GM23338 (cell line): ENCODE measurements around the gene FRMD3. TPM values are rescaled to one million over a fixed set of nuclear protein-coding genes. Genes with fewer than 3 reads are reported as not detected.

Experiments used
- ATAC-seq: fragments of 200-7000 bp; cut with Tn5 transposase; 3 replicates; pipeline ENCODE4 v1.9.1; 2020
- DNase-seq: peaks from one replicate; pipeline ENCODE4 v3.0.0-alpha.2; 2015; ENCODE audit warnings: low spot score
- H2AFZ ChIP-seq: fragments of 200-600 bp; sonication (generic); 2 replicates; pipeline ENCODE4 v1.8.0; 2016; ENCODE audit warnings: antibody characterized with exemption, mild to moderate bottlenecking, moderate library complexity
- H3F3A ChIP-seq: fragments of 200-600 bp; sonication (generic); replicated peaks from 2 replicates; pipeline ENCODE4 v1.8.0; 2017; ENCODE audit warnings: antibody characterized with exemption, mixed run types, low read depth
- H3K27ac ChIP-seq: fragments of 200-600 bp; sonication (generic); 2 replicates; pipeline ENCODE4 v1.6.1; 2016; ENCODE audit warnings: low read depth
- H3K27me3 ChIP-seq: fragments of 200-600 bp; sonication (generic); 2 replicates; pipeline ENCODE4 v1.8.0; 2016; ENCODE audit warnings: mild to moderate bottlenecking, mixed run types, moderate library complexity; ENCODE audit not compliant: insufficient read depth
- H3K36me3 ChIP-seq: fragments of 200-600 bp; sonication (generic); 2 replicates; pipeline ENCODE4 v1.8.0; 2016; ENCODE audit warnings: mild to moderate bottlenecking; ENCODE audit not compliant: insufficient read depth
- H3K4me1 ChIP-seq: fragments of 200-600 bp; sonication (generic); 2 replicates; pipeline ENCODE4 v1.8.0; 2016; ENCODE audit warnings: mild to moderate bottlenecking, moderate library complexity; ENCODE audit not compliant: insufficient read depth
- H3K4me2 ChIP-seq: fragments of 200-600 bp; sonication (generic); 2 replicates; pipeline ENCODE4 v1.7.1; 2017; ENCODE audit warnings: mixed run types
- H3K4me3 ChIP-seq: fragments of 200-600 bp; sonication (generic); 2 replicates; pipeline ENCODE4 v1.6.1; 2016; ENCODE audit warnings: mixed run types
- H3K79me2 ChIP-seq: fragments of 200-600 bp; sonication (generic); replicated peaks from 2 replicates; pipeline ENCODE4 v1.8.0; 2017; ENCODE audit warnings: mild to moderate bottlenecking; ENCODE audit not compliant: insufficient read depth
- H3K9me2 ChIP-seq: fragments of 200-600 bp; sonication (generic); 2 replicates; pipeline ENCODE4 v1.8.0; 2017; ENCODE audit not compliant: insufficient read depth
- H4K20me1 ChIP-seq: fragments of 200-600 bp; sonication (generic); replicated peaks from 2 replicates; pipeline ENCODE4 v1.8.0; 2017; ENCODE audit warnings: mild to moderate bottlenecking; ENCODE audit not compliant: insufficient read depth
- H3K27ac Mint-ChIP-seq: 2 replicates; pipeline ENCODE4 v1.8.0; 2020; ENCODE audit warnings: inconsistent platforms, mild to moderate bottlenecking, moderate library complexity, mixed read lengths
- H3K27me3 Mint-ChIP-seq: 3 replicates; pipeline ENCODE4 v1.8.0; 2022; ENCODE audit warnings: low read depth, mild to moderate bottlenecking, moderate library complexity, mixed read lengths, inconsistent platforms; ENCODE audit not compliant: insufficient read depth, poor library complexity
- H3K36me3 Mint-ChIP-seq: 3 replicates; pipeline ENCODE4 v1.8.0; 2021; ENCODE audit warnings: low read depth, mild to moderate bottlenecking, inconsistent platforms, moderate library complexity, mixed read lengths
- H3K4me1 Mint-ChIP-seq: 3 replicates; pipeline ENCODE4 v1.8.0; 2020; ENCODE audit warnings: mild to moderate bottlenecking, inconsistent platforms, mixed read lengths
- H3K4me3 Mint-ChIP-seq: 3 replicates; pipeline ENCODE4 v1.8.0; 2021; ENCODE audit warnings: moderate library complexity, mild to moderate bottlenecking, inconsistent platforms, mixed read lengths
- H3K9me3 Mint-ChIP-seq: 3 replicates; pipeline ENCODE4 v1.8.0; 2020; ENCODE audit warnings: moderate library complexity, mild to moderate bottlenecking, inconsistent platforms, mixed read lengths
- EZH2 ChIP-seq: fragments of 200-600 bp; sonication (generic); IDR thresholded peaks from one replicate; pipeline ENCODE4 v1.8.0; 2017; ENCODE audit warnings: antibody characterized with exemption, mild to moderate bottlenecking, low read depth; ENCODE audit not compliant: unreplicated experiment
- EZH2phosphoT487 ChIP-seq: fragments of 200-600 bp; sonication (generic); IDR thresholded peaks from one replicate; pipeline ENCODE4 v1.8.1; 2018; ENCODE audit warnings: antibody characterized with exemption; ENCODE audit not compliant: unreplicated experiment
- JUNB ChIP-seq: IDR thresholded peaks from one replicate; pipeline ENCODE4 v1.6.1; 2016; ENCODE audit warnings: antibody characterized with exemption; ENCODE audit not compliant: unreplicated experiment
- NANOG ChIP-seq: IDR thresholded peaks from 2 replicates; pipeline ENCODE4 v1.6.1; 2016; ENCODE audit warnings: antibody characterized with exemption, borderline replicate concordance
- REST ChIP-seq: IDR thresholded peaks from one replicate; pipeline ENCODE4 v1.6.1; 2018; ENCODE audit warnings: antibody characterized with exemption; ENCODE audit not compliant: unreplicated experiment
- ZNF331 ChIP-seq: fragments of 250-450 bp; sonication (Bioruptor Pico); IDR thresholded peaks from 2 replicates; pipeline ENCODE4 v1.5.0; 2020; ENCODE audit warnings: low read depth, mild to moderate bottlenecking, moderate library complexity
- polyA plus RNA-seq: library from polyadenylated mRNA; unstranded; fragments of >200 nt; fragmentation: Nextera tagmentation; extraction: Ambion mirVana; gene quantifications from 2 replicates; pipeline ENCODE4 v1.2.1, GENCODE V29; 2016
- total RNA-seq: library from RNA; depleted of rRNA; stranded (reverse); fragments of >200 nt; shearing (Covaris generic); gene quantifications from 2 replicates; pipeline ENCODE4 v1.2.3, GENCODE V29; 2014
- TF ChIP-seq, protein P1 (sequence below), 2 experiments: fragments of 200-600 bp in 1 of 2; sonication (generic) in 1 of 2; conservative IDR thresholded peaks; 2 replicates each; pipeline versions ENCODE4 v1.5.1 to v1.6.1; 2016 to 2017; ENCODE audit warnings: antibody characterized with exemption in 2 of 2, low read depth in 2 of 2, mild to moderate bottlenecking in 2 of 2, moderate library complexity in 1 of 2
- TF ChIP-seq, protein P2 (sequence below): IDR thresholded peaks from 2 replicates; pipeline ENCODE4 v1.6.1; 2016; ENCODE audit warnings: antibody characterized with exemption
- TF ChIP-seq, protein P3 (sequence below): fragments of 250-450 bp; sonication (Bioruptor Pico); IDR thresholded peaks from 2 replicates; pipeline ENCODE4 v1.5.0; 2020; ENCODE audit warnings: mild to moderate bottlenecking, moderate library complexity

FRMD3 gene
- total and polyA plus RNA-seq, 2 experiments from 2014 or later = 0.47 to 1.2 TPM

DNA sequence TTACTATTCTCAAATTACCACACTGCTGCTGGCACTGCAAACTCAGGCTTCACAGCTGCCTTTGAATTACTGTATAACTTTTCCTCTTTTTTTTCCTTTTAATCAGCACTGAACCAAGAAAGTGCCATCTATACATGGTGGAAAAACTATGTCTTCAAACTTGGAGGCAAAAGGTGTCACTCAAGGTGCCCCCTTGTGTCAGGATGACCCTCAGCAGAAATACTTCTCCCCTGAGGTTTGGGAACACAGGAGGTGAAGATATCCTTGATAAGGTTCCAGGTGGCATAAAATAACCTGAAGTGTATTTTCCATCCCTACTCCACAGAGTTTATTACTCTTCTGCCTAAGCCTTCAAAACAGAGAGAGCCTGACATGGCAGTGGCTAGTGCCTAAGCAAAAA, 14.5 kb downstream of the FRMD3 start:
- no peak for ATAC-seq
- DNase-seq = no peak
- Histone ChIP-seq H4K20me1 (no peaks in the 10 kb centered on the region), H3K27me3 (no peaks in the 10 kb centered on the region), H3K9me2 (no peaks in the 10 kb centered on the region), H3K27ac (no peak overlapping the region), H3K4me1 (no peaks in the 10 kb centered on the region; the same call in 1 of the 2 replicates), H3K4me3 (no peak overlapping the region), H2AFZ (no peak overlapping the region), H3F3A (no peaks in the 10 kb centered on the region), H3K36me3 (no peaks in the 10 kb centered on the region), H3K79me2 (no peaks in the 10 kb centered on the region), H3K4me2 (no peak overlapping the region)
- Mint-ChIP-seq H3K27me3 (peaks cover 1% of the 10 kb centered on the region), H3K9me3 (peaks cover 6% of the 10 kb centered on the region; the same call in 1 of the 3 replicates), H3K4me3 (no peak overlapping the region), H3K36me3 (no peaks in the 10 kb centered on the region), H3K27ac (no peak overlapping the region), H3K4me1 (peaks cover 16% of the 10 kb centered on the region)
- TF ChIP-seq, protein P1, sequence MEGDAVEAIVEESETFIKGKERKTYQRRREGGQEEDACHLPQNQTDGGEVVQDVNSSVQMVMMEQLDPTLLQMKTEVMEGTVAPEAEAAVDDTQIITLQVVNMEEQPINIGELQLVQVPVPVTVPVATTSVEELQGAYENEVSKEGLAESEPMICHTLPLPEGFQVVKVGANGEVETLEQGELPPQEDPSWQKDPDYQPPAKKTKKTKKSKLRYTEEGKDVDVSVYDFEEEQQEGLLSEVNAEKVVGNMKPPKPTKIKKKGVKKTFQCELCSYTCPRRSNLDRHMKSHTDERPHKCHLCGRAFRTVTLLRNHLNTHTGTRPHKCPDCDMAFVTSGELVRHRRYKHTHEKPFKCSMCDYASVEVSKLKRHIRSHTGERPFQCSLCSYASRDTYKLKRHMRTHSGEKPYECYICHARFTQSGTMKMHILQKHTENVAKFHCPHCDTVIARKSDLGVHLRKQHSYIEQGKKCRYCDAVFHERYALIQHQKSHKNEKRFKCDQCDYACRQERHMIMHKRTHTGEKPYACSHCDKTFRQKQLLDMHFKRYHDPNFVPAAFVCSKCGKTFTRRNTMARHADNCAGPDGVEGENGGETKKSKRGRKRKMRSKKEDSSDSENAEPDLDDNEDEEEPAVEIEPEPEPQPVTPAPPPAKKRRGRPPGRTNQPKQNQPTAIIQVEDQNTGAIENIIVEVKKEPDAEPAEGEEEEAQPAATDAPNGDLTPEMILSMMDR (conservative IDR thresholded peaks at IDR 0.05; ENCODE audit: low read depth in 2 of 2) = peak; percentile 25 to 50; a peak in 2 of 4 replicates
- no peak for TF ChIP-seq REST

DNA sequence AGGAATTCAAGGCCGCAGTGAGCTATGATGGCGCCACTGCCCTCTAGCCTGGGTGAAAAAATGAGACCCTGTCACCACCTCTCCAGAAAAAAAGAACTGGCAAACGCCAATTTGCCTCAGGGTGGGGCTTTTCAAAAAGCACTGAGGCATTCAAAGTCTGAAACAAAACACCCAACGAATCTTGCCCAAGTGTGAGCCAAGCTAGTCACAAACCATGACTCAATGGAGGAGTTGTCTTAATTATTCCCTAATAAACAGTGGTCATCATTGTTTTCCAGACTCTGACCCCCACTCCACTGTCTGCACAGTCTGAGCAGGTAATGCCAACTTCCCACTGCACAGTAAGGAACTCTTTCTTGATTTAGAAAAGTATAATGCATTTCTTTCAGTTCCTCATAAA, 16.8 kb downstream of the FRMD3 start:
- DNase-seq = no peak
- H3K27me3 Mint-ChIP-seq = peaks cover 1% of the 10 kb centered on the region
- TF ChIP-seq, protein P2, sequence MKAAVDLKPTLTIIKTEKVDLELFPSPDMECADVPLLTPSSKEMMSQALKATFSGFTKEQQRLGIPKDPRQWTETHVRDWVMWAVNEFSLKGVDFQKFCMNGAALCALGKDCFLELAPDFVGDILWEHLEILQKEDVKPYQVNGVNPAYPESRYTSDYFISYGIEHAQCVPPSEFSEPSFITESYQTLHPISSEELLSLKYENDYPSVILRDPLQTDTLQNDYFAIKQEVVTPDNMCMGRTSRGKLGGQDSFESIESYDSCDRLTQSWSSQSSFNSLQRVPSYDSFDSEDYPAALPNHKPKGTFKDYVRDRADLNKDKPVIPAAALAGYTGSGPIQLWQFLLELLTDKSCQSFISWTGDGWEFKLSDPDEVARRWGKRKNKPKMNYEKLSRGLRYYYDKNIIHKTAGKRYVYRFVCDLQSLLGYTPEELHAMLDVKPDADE = no peak
- TF ChIP-seq NANOG (no peak), EZH2phosphoT487 (no peak), ZNF331 (CRISPR knock-in tag) (no peak), JUNB (no peak), EZH2 (no peak)
- TF ChIP-seq, protein P3, sequence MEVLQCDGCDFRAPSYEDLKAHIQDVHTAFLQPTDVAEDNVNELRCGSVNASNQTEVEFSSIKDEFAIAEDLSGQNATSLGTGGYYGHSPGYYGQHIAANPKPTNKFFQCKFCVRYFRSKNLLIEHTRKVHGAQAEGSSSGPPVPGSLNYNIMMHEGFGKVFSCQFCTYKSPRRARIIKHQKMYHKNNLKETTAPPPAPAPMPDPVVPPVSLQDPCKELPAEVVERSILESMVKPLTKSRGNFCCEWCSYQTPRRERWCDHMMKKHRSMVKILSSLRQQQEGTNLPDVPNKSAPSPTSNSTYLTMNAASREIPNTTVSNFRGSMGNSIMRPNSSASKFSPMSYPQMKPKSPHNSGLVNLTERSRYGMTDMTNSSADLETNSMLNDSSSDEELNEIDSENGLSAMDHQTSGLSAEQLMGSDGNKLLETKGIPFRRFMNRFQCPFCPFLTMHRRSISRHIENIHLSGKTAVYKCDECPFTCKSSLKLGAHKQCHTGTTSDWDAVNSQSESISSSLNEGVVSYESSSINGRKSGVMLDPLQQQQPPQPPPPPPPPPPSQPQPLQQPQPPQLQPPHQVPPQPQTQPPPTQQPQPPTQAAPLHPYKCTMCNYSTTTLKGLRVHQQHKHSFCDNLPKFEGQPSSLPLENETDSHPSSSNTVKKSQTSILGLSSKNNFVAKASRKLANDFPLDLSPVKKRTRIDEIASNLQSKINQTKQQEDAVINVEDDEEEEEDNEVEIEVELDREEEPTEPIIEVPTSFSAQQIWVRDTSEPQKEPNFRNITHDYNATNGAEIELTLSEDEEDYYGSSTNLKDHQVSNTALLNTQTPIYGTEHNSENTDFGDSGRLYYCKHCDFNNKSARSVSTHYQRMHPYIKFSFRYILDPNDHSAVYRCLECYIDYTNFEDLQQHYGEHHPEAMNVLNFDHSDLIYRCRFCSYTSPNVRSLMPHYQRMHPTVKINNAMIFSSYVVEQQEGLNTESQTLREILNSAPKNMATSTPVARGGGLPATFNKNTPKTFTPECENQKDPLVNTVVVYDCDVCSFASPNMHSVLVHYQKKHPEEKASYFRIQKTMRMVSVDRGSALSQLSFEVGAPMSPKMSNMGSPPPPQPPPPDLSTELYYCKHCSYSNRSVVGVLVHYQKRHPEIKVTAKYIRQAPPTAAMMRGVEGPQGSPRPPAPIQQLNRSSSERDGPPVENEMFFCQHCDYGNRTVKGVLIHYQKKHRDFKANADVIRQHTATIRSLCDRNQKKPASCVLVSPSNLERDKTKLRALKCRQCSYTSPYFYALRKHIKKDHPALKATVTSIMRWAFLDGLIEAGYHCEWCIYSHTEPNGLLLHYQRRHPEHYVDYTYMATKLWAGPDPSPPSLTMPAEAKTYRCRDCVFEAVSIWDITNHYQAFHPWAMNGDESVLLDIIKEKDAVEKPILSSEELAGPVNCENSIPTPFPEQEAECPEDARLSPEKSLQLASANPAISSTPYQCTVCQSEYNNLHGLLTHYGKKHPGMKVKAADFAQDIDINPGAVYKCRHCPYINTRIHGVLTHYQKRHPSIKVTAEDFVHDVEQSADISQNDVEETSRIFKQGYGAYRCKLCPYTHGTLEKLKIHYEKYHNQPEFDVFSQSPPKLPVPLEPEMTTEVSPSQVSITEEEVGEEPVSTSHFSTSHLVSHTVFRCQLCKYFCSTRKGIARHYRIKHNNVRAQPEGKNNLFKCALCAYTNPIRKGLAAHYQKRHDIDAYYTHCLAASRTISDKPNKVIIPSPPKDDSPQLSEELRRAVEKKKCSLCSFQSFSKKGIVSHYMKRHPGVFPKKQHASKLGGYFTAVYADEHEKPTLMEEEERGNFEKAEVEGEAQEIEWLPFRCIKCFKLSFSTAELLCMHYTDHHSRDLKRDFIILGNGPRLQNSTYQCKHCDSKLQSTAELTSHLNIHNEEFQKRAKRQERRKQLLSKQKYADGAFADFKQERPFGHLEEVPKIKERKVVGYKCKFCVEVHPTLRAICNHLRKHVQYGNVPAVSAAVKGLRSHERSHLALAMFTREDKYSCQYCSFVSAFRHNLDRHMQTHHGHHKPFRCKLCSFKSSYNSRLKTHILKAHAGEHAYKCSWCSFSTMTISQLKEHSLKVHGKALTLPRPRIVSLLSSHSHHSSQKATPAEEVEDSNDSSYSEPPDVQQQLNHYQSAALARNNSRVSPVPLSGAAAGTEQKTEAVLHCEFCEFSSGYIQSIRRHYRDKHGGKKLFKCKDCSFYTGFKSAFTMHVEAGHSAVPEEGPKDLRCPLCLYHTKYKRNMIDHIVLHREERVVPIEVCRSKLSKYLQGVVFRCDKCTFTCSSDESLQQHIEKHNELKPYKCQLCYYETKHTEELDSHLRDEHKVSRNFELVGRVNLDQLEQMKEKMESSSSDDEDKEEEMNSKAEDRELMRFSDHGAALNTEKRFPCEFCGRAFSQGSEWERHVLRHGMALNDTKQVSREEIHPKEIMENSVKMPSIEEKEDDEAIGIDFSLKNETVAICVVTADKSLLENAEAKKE (CRISPR knock-in tag) = no peak

More for the DNA sequence above, 16.8 kb downstream of the FRMD3 start:
- Histone ChIP-seq H3F3A (no peaks in the 10 kb centered on the region), H3K27ac (no peak overlapping the region), H3K4me2 (no peak overlapping the region), H3K9me2 (no peaks in the 10 kb centered on the region), H3K4me3 (no peak overlapping the region), H3K27me3 (no peaks in the 10 kb centered on the region), H3K79me2 (no peaks in the 10 kb centered on the region), H3K36me3 (no peaks in the 10 kb centered on the region), H4K20me1 (no peaks in the 10 kb centered on the region), H2AFZ (no peak overlapping the region), H3K4me1 (no peaks in the 10 kb centered on the region; the same call in 1 of the 2 replicates)
- Mint-ChIP-seq H3K27ac (no peak overlapping the region), H3K36me3 (peaks cover 6% of the 10 kb centered on the region; the same call in 1 of the 3 replicates), H3K9me3 (peaks cover 14% of the 10 kb centered on the region), H3K4me1 (peaks cover 3% of the 10 kb centered on the region; the same call in 1 of the 3 replicates), H3K4me3 (no peak overlapping the region)
- no peak for ATAC-seq
